B cell (primary cell): ENCODE measurements around the gene TTLL6. TPM values are rescaled to one million over a fixed set of nuclear protein-coding genes. Genes with fewer than 3 reads are reported as not detected.

Source experiments
- ATAC-seq: fragments of 200-7000 bp; cut with Tn5 transposase; one replicate; pipeline ENCODE4 v1.10.0; 2021; ENCODE audit warnings: low read depth, mild to moderate bottlenecking, moderate number of reproducible peaks, moderate library complexity
- CTCF ChIA-PET: fragments of 350-600 bp; sonication (Branson Sonifier 250); formaldehyde crosslinking; loops from one replicate; lab custom pipeline; 2021; ENCODE audit warnings: antibody characterized with exemption, inconsistent platforms; lab: Charles Lee
- POLR2A ChIA-PET: fragments of 350-600 bp; sonication (Branson Sonifier 250); formaldehyde crosslinking; loops from one replicate; lab custom pipeline; 2021; ENCODE audit warnings: antibody characterized with exemption; lab: Charles Lee
- DNase-seq: peaks from one replicate; pipeline ENCODE4 v3.0.0; 2013
- H2AFZ ChIP-seq: 2 replicates; pipeline ENCODE4 v1.6.1; 2012; ENCODE audit warnings: mild to moderate bottlenecking, low read depth, low read length; ENCODE audit not compliant: insufficient read depth, poor library complexity, severe bottlenecking
- H3K27ac ChIP-seq, 2 donors: 1 replicate in 1 of 2; 2 replicates in 1 of 2; pipeline ENCODE4 v1.5.1; 2012 to 2013; ENCODE audit warnings: low read length in 2 of 2, mild to moderate bottlenecking in 2 of 2, moderate library complexity in 1 of 2
- H3K27me3 ChIP-seq, 4 experiments: fragments of 200-600 bp in 1 of 4; sonication (generic) in 1 of 4; replicated peaks in 1 of 4; 1 replicate in 2 of 4; 2 replicates in 2 of 4; pipeline versions ENCODE4 v1.6.1 to v1.7.0; 2013 to 2016; ENCODE audit warnings: low read length in 3 of 4, mild to moderate bottlenecking in 2 of 4, mixed read lengths in 1 of 4, moderate library complexity in 1 of 4; ENCODE audit not compliant: insufficient read depth in 4 of 4, control insufficient read depth in 3 of 4; ENCODE audit errors: control extremely low read depth in 1 of 4
- H3K36me3 ChIP-seq, 2 experiments: replicated peaks in 1 of 2; 1 replicate in 1 of 2; 2 replicates in 1 of 2; pipeline versions ENCODE4 v1.6.1 to v1.7.1; 2013; ENCODE audit warnings: low read length in 1 of 2; ENCODE audit not compliant: insufficient read depth in 2 of 2, control insufficient read depth in 1 of 2; ENCODE audit errors: control extremely low read depth in 1 of 2, extremely low read depth in 1 of 2
- H3K4me1 ChIP-seq, 2 donors: fragments of 200-600 bp in 1 of 2; sonication (generic) in 1 of 2; 1 replicate in 1 of 2; 2 replicates in 1 of 2; pipeline versions ENCODE4 v1.5.1 to v1.6.1; 2013 to 2017; ENCODE audit warnings: low read length in 2 of 2; ENCODE audit not compliant: control insufficient read depth in 2 of 2, insufficient read depth in 2 of 2
- H3K4me2 ChIP-seq: replicated peaks from 2 replicates; pipeline ENCODE3; 2012; ENCODE audit warnings: mild to moderate bottlenecking, low read depth, low read length; ENCODE audit not compliant: poor library complexity, severe bottlenecking
- H3K4me3 ChIP-seq, 5 experiments: fragments of 200-600 bp in 1 of 5; sonication (generic) in 1 of 5; 1 replicate in 3 of 5; 2 replicates in 2 of 5; pipeline versions ENCODE4 v1.5.1 to v1.7.0; 2011 to 2016; ENCODE audit warnings: low read length in 4 of 5, mild to moderate bottlenecking in 4 of 5, low read depth in 2 of 5, control low read depth in 1 of 5, moderate library complexity in 1 of 5; ENCODE audit not compliant: insufficient read depth in 1 of 5; ENCODE audit errors: control extremely low read depth in 1 of 5, extremely low read depth in 1 of 5
- H3K79me2 ChIP-seq: fragments of 200-600 bp; sonication (generic); one replicate; pipeline ENCODE4 v1.6.0; 2016; ENCODE audit warnings: low read length; ENCODE audit not compliant: control insufficient read depth, insufficient read depth
- H3K9ac ChIP-seq: fragments of 200-600 bp; sonication (generic); 2 replicates; pipeline ENCODE4 v1.6.1; 2017; ENCODE audit warnings: mild to moderate bottlenecking, low read length, moderate library complexity
- H3K9me3 ChIP-seq, 3 donors: one replicate each; pipeline versions ENCODE4 v1.6.1 to v1.7.1; 2013; ENCODE audit warnings: low read length in 2 of 3; ENCODE audit not compliant: control insufficient read depth in 2 of 3, insufficient read depth in 1 of 3; ENCODE audit errors: control extremely low read depth in 1 of 3
- H4K20me1 ChIP-seq: 2 replicates; pipeline ENCODE4 v1.6.0; 2012; ENCODE audit warnings: mild to moderate bottlenecking, low read length; ENCODE audit not compliant: insufficient read depth, control insufficient read depth, poor library complexity, severe bottlenecking
- H3K27ac Mint-ChIP-seq: one replicate; pipeline ENCODE4 v1.8.0; 2021; ENCODE audit warnings: mixed read lengths
- H3K27me3 Mint-ChIP-seq: one replicate; pipeline ENCODE4 v1.8.0; 2021; ENCODE audit warnings: mixed read lengths
- H3K4me1 Mint-ChIP-seq: one replicate; pipeline ENCODE4 v1.8.0; 2021; ENCODE audit warnings: mixed read lengths
- H3K4me3 Mint-ChIP-seq: one replicate; pipeline ENCODE4 v1.8.0; 2021; ENCODE audit warnings: mixed read lengths
- H3K9me3 Mint-ChIP-seq: one replicate; pipeline ENCODE4 v1.8.0; 2022; ENCODE audit warnings: mixed read lengths; ENCODE audit not compliant: insufficient read depth
- CTCF ChIP-seq: fragments of 200-600 bp; IDR thresholded peaks from one replicate; pipeline ENCODE4 v1.8.0; 2022; ENCODE audit warnings: antibody characterized with exemption, mild to moderate bottlenecking
- EZH2 ChIP-seq: IDR thresholded peaks from 2 replicates; pipeline ENCODE4 v1.6.1; 2012; ENCODE audit warnings: borderline replicate concordance, low read depth, mild to moderate bottlenecking, moderate library complexity, low read length; ENCODE audit not compliant: insufficient read depth, poor library complexity, severe bottlenecking
- WGBS: methylation state at CpG from one replicate; pipeline ENCODE4 v1.1.5; 2013; ENCODE audit warnings: missing lambda C conversion rate; ENCODE audit not compliant: insufficient coverage; 5-methylcytosine and 5-hydroxymethylcytosine counted together
- intact Hi-C: fragments of 100-400 bp; cut with micrococcal nuclease; formaldehyde crosslinking; loops from one replicate; pipeline ENCODE4 v1.10.0; 2022
- polyA plus RNA-seq: library from polyadenylated mRNA; depleted of rRNA; stranded (reverse); fragments of >200 nt; gene quantifications from 2 replicates; pipeline ENCODE4 v1.2.3, GENCODE V29; 2012
- total RNA-seq, 2 donors: library from RNA; stranded (reverse); fragments of 120-200 nt in 1 of 2; gene quantifications; 1 replicate in 1 of 2; 2 replicates in 1 of 2; pipeline versions ENCODE4 v1.2.3 to v1.2.4, GENCODE V29; 2013 to 2022

The TTLL6 gene
- total and polyA plus RNA-seq, 2 donors (not counting 1 experiment from before 2014, with no cell fraction given), result not detected

GRCh38 chr17:48722915-48723422, 94.1 kb downstream of the TTLL6 start, which contains the start of gene PRAC2:
Gene PRAC2, plus strand, starts transcription at chr17:48723185. Its CDS starts 1,226 bp downstream, at chr17:48724411.
- Mint-ChIP-seq H3K27ac (peak within 1 kb of the TSS; percentile 69), H3K9me3 (no peaks in the 10 kb centered on the region), H3K4me3 (peak within 1 kb of the TSS; percentile 62), H3K4me1 (peaks cover 39% of the 10 kb centered on the region), H3K27me3 (peaks cover 84% of the 10 kb centered on the region)
- no peak within 1 kb of the TSS for H3K27ac ChIP-seq
- peak within 1 kb of the TSS in 2 of 5 experiments; percentile 17 to 18 for H3K4me3 ChIP-seq
- DNase-seq, result peak; percentile 48
- peaks cover 51 to 76% of the 10 kb centered on the region in 2 donors for H3K4me1 ChIP-seq
- ChIA-PET CTCF (interaction anchor here (0.9 to 2.9 kb wide), 8 partner anchors 13 to 162 kb away, joined by 3 to 21 read pairs (median 10); no protein-coding TSS in a partner anchor), POLR2A (no interaction called here)
- H3K27me3 ChIP-seq, result peaks cover 0 to 100% (median 91%) of the 10 kb centered on the region in 4 experiments
- peaks cover 2 to 83% (median 13%) of the 10 kb centered on the region in 3 donors for H3K9me3 ChIP-seq
- intact Hi-C loops, result loop anchor here (10.0 kb wide), 1 partner anchor 272 kb away; the partner anchor contains the start of gene IGF2BP1
- H4K20me1 ChIP-seq, result no peaks in the 10 kb centered on the region
- H3K4me2 ChIP-seq, result peak within 1 kb of the TSS; percentile 54
- no peaks in the 10 kb centered on the region for H3K79me2 ChIP-seq
- H3K9ac ChIP-seq, result no peak within 1 kb of the TSS
- TF ChIP-seq CTCF, result no peak
- no peak for TF ChIP-seq EZH2
- no peak for ATAC-seq
- no peak within 1 kb of the TSS for H2AFZ ChIP-seq
- 1% methylated on average over 12 of the region's 21 CpGs for WGBS
- no peaks in the 10 kb centered on the region for H3K36me3 ChIP-seq
